Activated CD4-positive, alpha-beta memory T cell treated with anti-CD3 and anti-CD28 coated beads for 36 hours (primary cell): ENCODE data around the gene GCKR. TPM values are rescaled to one million over a fixed set of nuclear protein-coding genes. Genes with fewer than 3 reads are reported as not detected.
"Not testable (repeated sequence)": the region's sequence is repeated elsewhere in the genome, so short reads cannot be mapped to it uniquely, and the experiment has no call there.

Experiments used
- CTCF ChIA-PET: fragments of 350-600 bp; sonication (Branson Sonifier 250); formaldehyde crosslinking; loops from one replicate; lab custom pipeline; 2021; ENCODE audit warnings: antibody characterized with exemption, inconsistent platforms; lab: Charles Lee
- POLR2A ChIA-PET: fragments of 350-600 bp; sonication (Branson Sonifier 250); formaldehyde crosslinking; loops from one replicate; lab custom pipeline; 2021; ENCODE audit warnings: antibody characterized with exemption; lab: Charles Lee
- DNase-seq: peaks from one replicate; pipeline ENCODE4 v3.0.0-alpha.2; 2020
- H3K27ac Mint-ChIP-seq: one replicate; pipeline ENCODE4 v1.8.0; 2021; ENCODE audit warnings: mixed read lengths
- H3K27me3 Mint-ChIP-seq: one replicate; pipeline ENCODE4 v1.8.0; 2021; ENCODE audit warnings: mixed read lengths
- H3K36me3 Mint-ChIP-seq: one replicate; pipeline ENCODE4 v1.8.0; 2021; ENCODE audit warnings: mixed read lengths
- H3K4me1 Mint-ChIP-seq: one replicate; pipeline ENCODE4 v1.8.0; 2021; ENCODE audit warnings: low read depth, mixed read lengths
- H3K4me3 Mint-ChIP-seq: one replicate; pipeline ENCODE4 v1.8.0; 2021; ENCODE audit warnings: mild to moderate bottlenecking, mixed read lengths
- H3K9me3 Mint-ChIP-seq: one replicate; pipeline ENCODE4 v1.8.0; 2021; ENCODE audit warnings: mixed read lengths
- intact Hi-C: fragments of 100-400 bp; cut with micrococcal nuclease; formaldehyde crosslinking; loops from one replicate; pipeline ENCODE4 v1.15.1; 2023
- total RNA-seq, 2 experiments: library from RNA; stranded (reverse); gene quantifications; one replicate each; pipeline ENCODE4 v1.2.3, GENCODE V29; 2021

The GCKR gene
- total RNA-seq, 2 experiments from 2014 or later: not detected

DNA sequence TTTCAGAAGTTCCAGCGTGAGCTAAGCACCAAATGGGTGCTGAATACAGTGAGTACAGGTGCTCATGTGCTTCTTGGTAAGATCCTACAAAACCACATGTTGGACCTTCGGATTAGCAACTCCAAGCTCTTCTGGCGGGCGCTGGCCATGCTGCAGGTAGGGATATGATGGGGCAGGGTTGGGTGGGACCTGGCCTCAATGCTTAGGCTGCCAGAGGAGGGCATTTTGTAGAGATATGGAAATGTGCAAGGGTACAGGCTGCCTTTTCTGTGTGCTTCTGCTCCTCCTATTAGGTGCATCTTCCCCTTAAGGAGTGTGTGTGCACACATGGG is 22.1 kb downstream of the GCKR start:
- no peak overlapping the region for H3K27ac Mint-ChIP-seq
- H3K9me3 Mint-ChIP-seq: no peaks in the 10 kb centered on the region
- intact Hi-C loops: no loop called here
- H3K4me3 Mint-ChIP-seq: no peak overlapping the region
- DNase-seq: no peak
- no peaks in the 10 kb centered on the region for H3K36me3 Mint-ChIP-seq
- CTCF ChIA-PET: no interaction called here
- H3K4me1 Mint-ChIP-seq: no peaks in the 10 kb centered on the region
- POLR2A ChIA-PET: interaction anchor here (0.5 kb wide), 1 partner anchor 28 kb away, joined by 3 read pairs; no protein-coding TSS in a partner anchor
- H3K27me3 Mint-ChIP-seq: peaks cover 4% of the 10 kb centered on the region

DNA sequence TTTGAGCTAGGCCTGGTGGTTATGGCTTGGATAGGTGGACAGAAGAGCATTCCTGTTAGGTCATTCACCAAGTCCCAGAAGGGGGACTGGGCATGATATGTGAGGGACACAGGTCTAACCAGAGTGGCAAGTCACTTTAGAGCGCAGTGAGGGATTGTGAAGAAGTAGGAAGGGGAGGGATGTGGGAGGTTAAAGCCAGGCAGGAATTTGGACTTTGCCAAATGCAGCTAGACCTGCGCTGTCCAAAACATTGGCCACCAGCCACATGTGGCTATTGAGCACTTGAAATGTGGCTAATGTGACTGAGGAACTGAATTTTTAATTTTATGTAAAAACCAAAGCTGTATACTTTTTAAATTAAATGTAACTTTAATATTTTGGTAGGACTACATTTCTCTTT is 23.7 kb downstream of the GCKR start:
- Mint-ChIP-seq H3K27me3 (peaks cover 4% of the 10 kb centered on the region), H3K36me3 (no peaks in the 10 kb centered on the region), H3K4me1 (no peaks in the 10 kb centered on the region), H3K9me3 (no peaks in the 10 kb centered on the region), H3K4me3 (no peak overlapping the region), H3K27ac (no peak overlapping the region)
- no peak for DNase-seq
- POLR2A ChIA-PET: no interaction called here
- intact Hi-C loops: no loop called here
- CTCF ChIA-PET: no interaction called here

DNA sequence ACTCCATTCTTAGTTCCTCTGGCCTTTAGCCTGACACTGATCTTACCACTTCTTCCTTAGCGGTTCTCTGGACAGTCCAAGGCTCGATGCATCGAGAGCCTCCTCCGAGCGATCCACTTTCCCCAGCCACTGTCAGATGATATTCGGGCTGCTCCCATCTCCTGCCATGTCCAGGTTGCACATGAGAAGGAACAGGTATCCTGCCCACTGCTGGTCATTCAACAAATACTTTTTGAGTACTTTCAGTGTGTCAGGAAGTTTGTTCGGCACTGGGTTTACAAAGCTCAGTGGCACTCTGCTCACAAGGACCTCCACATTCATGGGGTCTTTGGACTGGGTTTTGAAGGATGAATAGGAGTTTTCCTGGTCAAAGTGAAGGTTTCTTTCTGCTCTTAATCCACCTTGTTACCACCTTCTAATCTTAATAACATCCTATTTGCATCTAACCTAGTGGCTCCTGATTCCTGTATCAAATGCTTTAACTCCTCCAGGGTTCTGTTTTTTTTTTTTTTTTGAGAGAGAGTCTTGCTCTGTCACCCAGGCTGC is 25.8 kb downstream of the GCKR start:
- Mint-ChIP-seq H3K27ac (no peak overlapping the region), H3K36me3 (no peaks in the 10 kb centered on the region), H3K4me1 (no peaks in the 10 kb centered on the region), H3K9me3 (no peaks in the 10 kb centered on the region), H3K4me3 (no peak overlapping the region), H3K27me3 (peaks cover 4% of the 10 kb centered on the region)
- ChIA-PET POLR2A (no interaction called here), CTCF (interaction anchor here (0.6 kb wide), 1 partner anchor 222 kb away, joined by 5 read pairs; no protein-coding TSS in a partner anchor)
- intact Hi-C loops: no loop called here
- DNase-seq: no peak

DNA sequence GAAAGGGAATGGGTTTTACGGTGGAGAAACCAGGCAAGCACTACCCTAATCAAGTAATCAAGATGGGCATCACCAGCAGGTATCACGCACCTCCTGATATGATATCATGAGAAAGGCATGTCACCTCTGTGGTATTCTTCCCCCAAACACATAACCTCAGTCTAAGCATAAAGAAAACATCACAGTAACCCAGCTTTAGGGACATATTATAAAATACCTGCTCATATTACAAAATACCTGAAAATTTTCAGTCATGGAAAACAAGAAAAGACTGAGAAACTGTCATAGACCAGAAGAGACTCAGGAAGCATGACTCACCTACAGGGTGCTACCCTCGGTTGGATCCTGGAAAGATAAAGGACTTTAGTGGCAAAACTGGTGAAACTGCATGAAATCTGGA is 30.5 kb downstream of the GCKR start:
- Mint-ChIP-seq H3K4me1 (no peaks in the 10 kb centered on the region), H3K4me3 (no peak overlapping the region), H3K9me3 (no peaks in the 10 kb centered on the region), H3K27me3 (no peaks in the 10 kb centered on the region), H3K27ac (no peak overlapping the region), H3K36me3 (no peaks in the 10 kb centered on the region)
- intact Hi-C loops: no loop called here
- CTCF ChIA-PET: interaction anchor here (0.6 to 0.9 kb wide), 2 partner anchors 156 to 174 kb away, joined by 3 to 4 read pairs; no protein-coding TSS in a partner anchor
- POLR2A ChIA-PET: no interaction called here
- DNase-seq: no peak

DNA sequence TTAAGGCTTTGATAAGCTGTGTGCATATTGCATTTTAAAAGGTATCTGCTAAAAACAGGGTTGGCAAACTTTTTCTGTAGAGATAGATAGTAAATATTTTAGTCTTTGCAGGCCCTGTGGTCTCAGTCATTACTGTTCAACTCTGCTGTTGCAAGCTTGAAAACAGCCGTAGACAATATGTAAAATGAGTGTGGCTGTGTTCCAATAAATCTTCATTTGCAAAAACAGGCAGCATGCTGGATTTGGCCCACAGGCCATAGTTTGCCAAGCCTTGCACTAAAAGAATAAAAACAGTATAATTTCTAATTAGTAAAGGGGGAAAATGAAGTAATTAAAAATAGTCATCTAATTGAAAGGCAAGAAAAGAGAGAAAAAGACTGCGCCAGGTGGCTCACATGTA is 35.3 kb downstream of the GCKR start:
- no peak for DNase-seq
- Mint-ChIP-seq H3K36me3 (no peaks in the 10 kb centered on the region), H3K4me3 (no peak overlapping the region), H3K27me3 (no peaks in the 10 kb centered on the region), H3K9me3 (no peaks in the 10 kb centered on the region), H3K27ac (no peak overlapping the region), H3K4me1 (no peaks in the 10 kb centered on the region)
- intact Hi-C loops: no loop called here
- ChIA-PET POLR2A (no interaction called here), CTCF (no interaction called here)

DNA sequence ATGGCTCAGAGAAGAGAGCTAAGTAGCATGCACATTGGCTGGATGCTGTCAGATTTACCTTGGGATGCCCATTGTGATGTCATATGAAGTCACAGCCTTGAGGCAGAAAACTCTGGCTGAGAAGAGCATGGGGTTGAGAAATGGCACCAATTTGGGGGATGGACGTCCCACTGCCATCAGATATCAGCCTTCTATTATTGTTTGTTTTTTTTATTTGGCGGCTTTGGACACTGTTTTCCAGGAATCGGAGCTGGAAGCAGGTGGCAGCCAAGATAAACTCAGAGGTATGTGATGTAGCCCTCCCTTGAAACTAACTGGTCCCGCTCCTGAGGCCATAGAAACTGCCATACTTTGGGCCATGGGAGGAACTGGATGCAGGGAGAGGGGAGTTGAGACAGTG is 40.6 kb downstream of the GCKR start:
- no peak for DNase-seq
- CTCF ChIA-PET: no interaction called here

DNA sequence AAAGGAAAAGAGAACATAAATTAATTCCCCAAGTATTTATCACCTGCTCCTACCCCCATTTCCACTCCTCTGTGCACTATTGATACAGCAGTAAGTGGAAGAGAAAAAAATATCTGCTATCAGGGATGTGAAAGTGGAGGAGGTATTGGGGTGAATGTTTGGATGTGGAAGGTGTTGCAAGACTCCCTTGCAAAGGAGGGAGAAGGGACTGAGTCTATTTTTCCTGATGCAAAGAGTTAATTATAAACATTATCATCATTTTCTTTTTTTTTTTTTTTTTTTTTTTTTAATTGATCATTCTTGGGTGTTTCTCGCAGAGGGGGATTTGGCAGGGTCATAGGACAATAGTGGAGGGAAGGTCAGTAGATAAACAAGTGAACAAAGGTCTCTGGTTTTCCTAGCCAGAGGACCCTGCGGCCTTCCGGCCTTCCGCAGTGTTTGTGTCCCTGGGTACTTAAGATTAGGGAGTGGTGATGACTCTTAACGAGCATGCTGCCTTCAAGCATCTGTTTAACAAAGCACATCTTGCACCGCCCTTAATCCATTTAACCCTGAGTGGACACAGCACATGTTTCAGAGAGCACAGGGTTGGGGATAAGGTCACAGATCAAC is 42.3 kb downstream of the GCKR start:
- POLR2A ChIA-PET, intact Hi-C loops, H3K4me1 Mint-ChIP-seq, H3K27ac Mint-ChIP-seq, DNase-seq, H3K4me3 Mint-ChIP-seq, H3K27me3 Mint-ChIP-seq, H3K36me3 Mint-ChIP-seq, CTCF ChIA-PET, H3K9me3 Mint-ChIP-seq: not testable (repeated sequence)

More for the DNA sequence above, 40.6 kb downstream of the GCKR start:
- intact Hi-C loops: no loop called here
- POLR2A ChIA-PET: no interaction called here
- Mint-ChIP-seq H3K9me3 (no peaks in the 10 kb centered on the region), H3K36me3 (no peaks in the 10 kb centered on the region), H3K4me1 (no peaks in the 10 kb centered on the region), H3K4me3 (no peak overlapping the region), H3K27me3 (no peaks in the 10 kb centered on the region), H3K27ac (no peak overlapping the region)

DNA sequence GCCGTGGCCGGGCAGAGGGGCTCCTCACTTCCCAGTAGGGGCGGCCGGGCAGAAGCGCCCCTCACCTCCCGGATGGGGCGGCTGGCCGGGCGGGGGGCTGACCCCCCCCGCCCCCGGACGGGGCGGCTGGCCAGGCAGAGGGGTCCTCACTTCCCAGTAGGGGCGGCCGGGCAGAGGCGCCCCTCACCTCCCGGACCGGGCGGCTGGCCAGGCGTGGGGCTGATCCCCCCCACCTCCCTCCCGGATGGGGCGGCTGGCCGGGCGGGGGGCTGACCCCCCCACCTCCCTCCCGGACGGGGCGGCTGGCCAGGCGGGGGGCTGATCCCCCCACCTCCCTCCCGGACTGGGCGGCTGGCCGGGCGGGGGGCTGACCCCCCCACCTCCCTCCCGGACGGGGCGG is 43.0 kb downstream of the GCKR start:
- intact Hi-C loops, H3K4me1 Mint-ChIP-seq, H3K4me3 Mint-ChIP-seq, H3K27me3 Mint-ChIP-seq, DNase-seq, CTCF ChIA-PET, H3K27ac Mint-ChIP-seq, POLR2A ChIA-PET, H3K9me3 Mint-ChIP-seq, H3K36me3 Mint-ChIP-seq: not testable (repeated sequence)

DNA sequence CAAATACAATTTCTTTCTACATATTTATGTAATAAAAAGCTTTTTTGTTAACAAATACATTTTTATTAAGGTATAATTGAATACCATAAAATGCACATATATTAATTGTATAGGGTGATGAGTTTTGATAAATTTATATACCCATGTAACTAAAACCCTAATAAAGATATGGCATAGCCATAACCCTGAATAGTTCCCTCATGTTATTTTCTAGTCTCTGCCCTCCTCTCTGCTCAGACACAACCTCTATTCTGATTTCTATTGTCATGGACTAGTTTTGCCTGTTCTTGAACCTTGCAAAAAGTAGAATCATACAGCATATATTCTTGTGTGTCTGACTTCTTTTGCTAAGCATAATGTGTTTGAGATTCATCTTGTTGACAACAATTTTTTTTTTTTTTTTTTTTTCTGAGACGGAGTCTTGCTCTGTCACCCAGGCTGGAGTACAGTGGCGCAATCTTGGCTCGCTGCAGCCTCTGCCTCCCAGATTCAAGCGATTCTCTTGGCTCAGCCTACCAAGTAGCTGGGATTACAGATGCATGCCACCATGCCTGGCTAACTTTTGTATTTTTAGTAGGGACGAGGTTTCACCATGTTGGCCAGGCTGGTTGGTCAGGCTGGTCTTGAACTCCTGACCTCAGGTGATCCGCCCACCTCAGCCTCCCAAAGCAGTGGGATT is 47.6 kb downstream of the GCKR start:
- ChIA-PET CTCF (interaction anchor here (0.6 kb wide), 1 partner anchor 1071 kb away, joined by 3 read pairs; no protein-coding TSS in a partner anchor), POLR2A (no interaction called here)
- Mint-ChIP-seq H3K27ac (no peak overlapping the region), H3K9me3 (peaks cover 3% of the 10 kb centered on the region), H3K36me3 (no peaks in the 10 kb centered on the region), H3K4me1 (no peaks in the 10 kb centered on the region), H3K27me3 (no peaks in the 10 kb centered on the region), H3K4me3 (no peak overlapping the region)
- intact Hi-C loops: no loop called here
- DNase-seq: no peak

DNA sequence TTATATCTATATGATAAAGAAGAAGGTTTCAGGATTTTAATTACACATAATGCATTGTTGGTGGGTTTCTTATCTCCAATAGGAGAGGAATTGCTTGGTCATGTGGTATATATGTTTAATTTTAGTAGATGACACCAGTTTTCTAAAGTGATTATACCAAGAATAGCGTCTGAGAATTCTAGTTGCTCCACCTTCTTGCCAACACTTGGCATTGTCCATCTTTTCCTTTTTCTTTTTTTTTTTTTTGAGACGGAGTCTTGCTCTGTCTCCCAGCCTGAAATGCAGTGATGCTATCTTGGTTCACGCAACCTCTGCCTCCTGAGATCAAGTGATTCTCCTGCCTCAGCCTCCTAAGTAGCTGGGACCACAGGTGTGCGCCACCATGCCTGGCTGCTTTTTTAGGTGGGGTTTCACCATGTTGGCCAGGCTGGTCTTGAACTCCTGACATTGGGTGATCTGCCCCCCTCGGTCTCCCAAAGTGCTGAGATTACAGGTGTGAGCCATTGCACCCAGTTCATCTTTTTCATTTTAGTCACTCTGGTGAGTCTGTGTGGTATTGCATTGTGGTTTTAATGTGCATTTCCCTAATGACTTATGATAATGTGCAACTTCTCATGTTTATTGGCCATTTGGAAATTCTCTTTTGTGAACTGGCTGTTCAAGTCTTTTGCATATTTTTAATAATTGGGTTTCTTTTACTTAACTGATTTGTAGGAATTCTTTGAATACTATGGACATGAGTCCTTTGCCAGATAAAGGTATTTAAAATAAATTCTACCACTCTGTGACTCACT is 48.9 kb downstream of the GCKR start:
- H3K4me3 Mint-ChIP-seq: no peak overlapping the region
- DNase-seq: no peak
- ChIA-PET POLR2A (interaction anchor here (0.7 kb wide), 1 partner anchor 50 kb away, joined by 3 read pairs; no protein-coding TSS in a partner anchor), CTCF (no interaction called here)
- no peaks in the 10 kb centered on the region for H3K4me1 Mint-ChIP-seq
- H3K27ac Mint-ChIP-seq: no peak overlapping the region
- H3K27me3 Mint-ChIP-seq: no peaks in the 10 kb centered on the region
- intact Hi-C loops: no loop called here
- peaks cover 3% of the 10 kb centered on the region for H3K9me3 Mint-ChIP-seq
- no peaks in the 10 kb centered on the region for H3K36me3 Mint-ChIP-seq

DNA sequence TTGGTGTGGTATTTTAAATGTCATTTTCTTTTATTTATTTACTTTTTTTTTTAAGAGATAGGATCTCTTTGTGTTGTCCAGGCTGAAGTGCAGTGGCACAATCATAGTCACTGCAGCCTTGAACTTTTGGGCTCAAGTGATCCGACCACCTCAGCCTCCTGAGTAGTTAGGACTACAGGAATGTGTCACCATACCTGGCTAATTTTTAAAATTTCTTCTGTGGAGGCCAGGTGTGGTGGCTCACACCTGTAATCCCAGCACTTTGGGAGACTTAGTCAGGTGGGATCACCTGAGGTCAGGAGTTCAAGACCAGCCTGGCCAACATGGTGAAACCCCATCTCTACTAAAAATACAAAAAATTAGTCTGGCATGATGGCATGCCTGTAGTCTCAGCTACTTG is 52.7 kb downstream of the GCKR start:
- intact Hi-C loops: no loop called here
- Mint-ChIP-seq H3K4me1 (no peaks in the 10 kb centered on the region), H3K27me3 (peaks cover 3% of the 10 kb centered on the region), H3K9me3 (peaks cover 3% of the 10 kb centered on the region), H3K27ac (no peak overlapping the region), H3K4me3 (no peak overlapping the region), H3K36me3 (no peaks in the 10 kb centered on the region)
- CTCF ChIA-PET: no interaction called here
- POLR2A ChIA-PET: no interaction called here
- DNase-seq: no peak

DNA sequence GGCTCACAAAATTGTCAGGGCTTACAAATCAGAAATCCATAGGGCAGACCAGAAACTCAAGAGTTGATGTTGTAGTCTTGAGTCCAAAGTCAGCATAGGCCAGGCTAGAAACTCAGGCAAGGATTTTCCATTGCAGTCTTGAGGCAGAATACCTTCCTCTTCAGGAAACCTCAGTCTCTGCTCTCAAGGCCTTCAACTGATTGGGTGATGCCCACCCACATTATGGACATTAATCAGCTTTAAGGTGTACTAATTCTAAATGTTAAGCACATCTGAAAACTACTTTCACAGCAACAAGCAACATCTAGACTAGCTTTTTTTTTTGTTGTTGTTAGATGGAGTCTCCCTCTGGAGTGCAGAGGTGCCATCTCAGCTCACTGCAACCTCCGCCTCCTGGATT is 54.9 kb downstream of the GCKR start:
- Mint-ChIP-seq H3K4me1 (no peaks in the 10 kb centered on the region), H3K9me3 (no peaks in the 10 kb centered on the region), H3K36me3 (no peaks in the 10 kb centered on the region), H3K4me3 (no peak overlapping the region), H3K27ac (no peak overlapping the region), H3K27me3 (peaks cover 3% of the 10 kb centered on the region)
- POLR2A ChIA-PET: interaction anchor here (1.2 kb wide), 1 partner anchor 26 kb away, joined by 3 read pairs; no protein-coding TSS in a partner anchor
- DNase-seq: no peak
- CTCF ChIA-PET: interaction anchor here (1.0 kb wide), 1 partner anchor 143 kb away, joined by 3 read pairs; no protein-coding TSS in a partner anchor
- intact Hi-C loops: no loop called here
